K562 (cell line): Measurements from ENCODE around the gene ZNRF3. TPM values are rescaled to one million over a fixed set of nuclear protein-coding genes. Genes with fewer than 3 reads are reported as not detected.

Experiments
- ATAC-seq: fragments of 200-7000 bp; cut with Tn5 transposase; 3 replicates; pipeline ENCODE4 v1.9.1; 2020; ENCODE audit warnings: moderate library complexity
- BruUV-seq: library from RNA; stranded (reverse); fragments of 400-500 nt; replicated peaks from 2 replicates; lab custom pipeline; 2021; lab: Mats Ljungman, UMichigan
- CTCF ChIA-PET: fragments of 300-600 bp; formaldehyde crosslinking; extraction: SDS; loops from one replicate; lab custom pipeline; 2021; ENCODE audit warnings: low intra/inter-chr PET ratio; lab: Yijun Ruan, JAX
- POLR2A ChIA-PET: fragments of 300-600, 350-650 bp; sonication (Branson Sonifier 250); formaldehyde crosslinking; extraction: SDS; loops from one replicate; lab custom pipeline; 2021; ENCODE audit warnings: antibody characterized with exemption, inconsistent platforms; lab: Yijun Ruan, JAX
- DNase-seq, 4 experiments: peaks; one replicate each; pipeline versions ENCODE4 v3.0.0 to v3.0.0-alpha.2; 2011 to 2018; ENCODE audit warnings: low spot score in 3 of 4, mixed read lengths in 3 of 4; ENCODE audit errors: extremely low read depth in 1 of 4
- FAIRE-seq: peaks from 2 replicates; lab custom pipeline; 2011; peaks lifted over from hg19 to GRCh38; lab: Jason Lieb, UNC
- H2AFZ ChIP-seq: 2 replicates; pipeline ENCODE4 v1.6.0; 2011; ENCODE audit warnings: low read depth, low read length, control low read depth, inconsistent platforms
- H3K27ac ChIP-seq: fragments of 200-600 bp; 3 replicates; pipeline ENCODE4 v1.8.0; 2011; ENCODE audit warnings: low read depth, mild to moderate bottlenecking, control low read depth, inconsistent platforms, low read length, moderate library complexity, mixed read lengths; ENCODE audit errors: extremely low read depth
- H3K27me3 ChIP-seq, 2 experiments: fragments of 300-600 bp in 1 of 2; 2 replicates in 1 of 2; 3 replicates in 1 of 2; pipeline versions ENCODE4 v1.6.0 to v1.8.0; 2011; ENCODE audit warnings: inconsistent platforms in 2 of 2, low read length in 2 of 2, mild to moderate bottlenecking in 1 of 2, mixed read lengths in 1 of 2, moderate library complexity in 1 of 2; ENCODE audit not compliant: control insufficient read depth in 2 of 2, insufficient read depth in 2 of 2
- H3K36me3 ChIP-seq: fragments of 300-600 bp; 3 replicates; pipeline ENCODE4 v1.8.0; 2011; ENCODE audit warnings: mild to moderate bottlenecking, low read length, inconsistent platforms; ENCODE audit not compliant: control insufficient read depth, insufficient read depth
- H3K4me1 ChIP-seq, 2 experiments: fragments of 200-600 bp in 1 of 2; replicated peaks in 1 of 2; 2 replicates in 1 of 2; 3 replicates in 1 of 2; pipeline versions ENCODE4 v1.5.1 to v1.8.0; 2011; ENCODE audit warnings: inconsistent platforms in 2 of 2, low read length in 2 of 2, mild to moderate bottlenecking in 1 of 2, mixed read lengths in 1 of 2, moderate library complexity in 1 of 2; ENCODE audit not compliant: control insufficient read depth in 2 of 2, insufficient read depth in 2 of 2
- H3K4me2 ChIP-seq: 2 replicates; pipeline ENCODE4 v1.6.1; 2011; ENCODE audit warnings: low read length, control low read depth, inconsistent platforms, mixed read lengths; ENCODE audit not compliant: insufficient read depth
- H3K4me3 ChIP-seq: fragments of 200-600 bp; sonication (generic), shearing (Covaris generic); 2 replicates; pipeline ENCODE4 v1.5.1; 2016; ENCODE audit warnings: control low read depth, inconsistent platforms
- H3K79me2 ChIP-seq: fragments of 200-600 bp; 3 replicates; pipeline ENCODE4 v1.8.0; 2011; ENCODE audit warnings: low read length, inconsistent platforms; ENCODE audit not compliant: control insufficient read depth, insufficient read depth
- H3K9ac ChIP-seq, 2 experiments: 2 replicates each; pipeline versions ENCODE4 v1.6.0 to v1.6.1; 2011; ENCODE audit warnings: low read depth in 2 of 2, low read length in 2 of 2, control low read depth in 1 of 2, inconsistent platforms in 1 of 2, mild to moderate bottlenecking in 1 of 2, mixed read lengths in 1 of 2; ENCODE audit not compliant: insufficient read depth in 1 of 2
- H3K9me1 ChIP-seq: one replicate; pipeline ENCODE4 v1.6.0; 2011; ENCODE audit warnings: inconsistent platforms, mild to moderate bottlenecking, low read length, moderate library complexity; ENCODE audit not compliant: control insufficient read depth, insufficient read depth
- H3K9me3 ChIP-seq: replicated peaks from 2 replicates; pipeline ENCODE4 v1.5.1; 2011; ENCODE audit warnings: low read depth, low read length, inconsistent platforms; ENCODE audit not compliant: control insufficient read depth, insufficient read depth
- H4K20me1 ChIP-seq: replicated peaks from 2 replicates; pipeline ENCODE4 v1.6.1; 2011; ENCODE audit warnings: low read length, inconsistent platforms, mixed read lengths; ENCODE audit not compliant: control insufficient read depth, insufficient read depth
- ATF7 ChIP-seq: fragments of 450-650 bp; IDR thresholded peaks from 2 replicates; pipeline ENCODE4 v1.7.1; 2014; ENCODE audit warnings: mild to moderate bottlenecking, moderate library complexity
- FOXO4 ChIP-seq: fragments of 450-650 bp; formaldehyde crosslinking; IDR thresholded peaks from 2 replicates; pipeline ENCODE4 v1.4.0; 2020; ENCODE audit warnings: mild to moderate bottlenecking, moderate library complexity
- NFIC ChIP-seq: fragments of 450-650 bp; IDR thresholded peaks from 2 replicates; pipeline ENCODE4 v1.6.1; 2017; ENCODE audit warnings: mild to moderate bottlenecking, inconsistent platforms
- RBM15 ChIP-seq: fragments of 200-400 bp; formaldehyde crosslinking; IDR thresholded peaks from 2 replicates; pipeline ENCODE4 v1.6.1; 2018; ENCODE audit warnings: mild to moderate bottlenecking, low read length, moderate library complexity; ENCODE audit not compliant: insufficient read depth
- SNIP1 ChIP-seq: fragments of 450-650 bp; IDR thresholded peaks from 2 replicates; pipeline ENCODE4 v1.7.1; 2017; ENCODE audit warnings: low read depth, mild to moderate bottlenecking
- TCF3 ChIP-seq: sonication (generic); formaldehyde crosslinking; IDR thresholded peaks from 2 replicates; pipeline ENCODE4 v1.4.0; 2020; ENCODE audit warnings: mild to moderate bottlenecking, missing genetic modification reagents
- WGBS: fragments of 100-300 bp; shearing (Covaris generic); methylation state at CpG from one replicate; pipeline ENCODE4 v1.1.6; 2016; ENCODE audit warnings: low coverage, mixed read lengths; ENCODE audit not compliant: insufficient coverage; ENCODE audit errors: missing lambda C conversion rate; 5-methylcytosine and 5-hydroxymethylcytosine counted together
- in situ Hi-C: fragments of 300-500 bp; cut with MboI; formaldehyde crosslinking; loops from 4 replicates; pipeline ENCODE4 v1.15.0; 2018; ENCODE audit warnings: inconsistent platforms, mixed read lengths
- intact Hi-C: fragments of 100-400 bp; cut with micrococcal nuclease; formaldehyde crosslinking; loops from 2 replicates; pipeline ENCODE4 v1.14.2; 2022
- polyA plus RNA-seq, 8 experiments: library from polyadenylated mRNA; depleted of rRNA in 4 of 8; stranded (reverse) in 5 of 8; unstranded in 3 of 8; fragments of >200 nt; fragmentation: Nextera tagmentation in 2 of 8; fragmentation: Illumina TruSeq in 1 of 8; extraction: Ambion mirVana in 2 of 8; extraction: Trizol in 1 of 8; gene quantifications; 2 replicates each; pipeline versions ENCODE4 v1.2.1 to v1.2.3, GENCODE V29; 2011 to 2014; ENCODE audit warnings: inconsistent platforms in 1 of 8, missing spikeins in 1 of 8
- total RNA-seq, 7 experiments: library from RNA; depleted of rRNA in 6 of 7; stranded (reverse); fragments of >200 nt in 6 of 7; fragmentation: Illumina TruSeq in 2 of 7; extraction: Trizol in 2 of 7; gene quantifications; 2 replicates each; pipeline versions ENCODE4 v1.2.1 to v1.2.3, GENCODE V29; 2011 to 2021; ENCODE audit warnings: low replicate concordance in 1 of 7
- TF ChIP-seq, protein P1 (sequence below): sonication (generic); formaldehyde crosslinking; IDR thresholded peaks from 2 replicates; pipeline ENCODE4 v1.8.0; 2022; ENCODE audit warnings: mild to moderate bottlenecking, missing genetic modification reagents
- TF ChIP-seq, protein P2 (sequence below): fragments of 150-350 bp; conservative IDR thresholded peaks from 2 replicates; pipeline ENCODE4 v1.6.1; 2014; ENCODE audit warnings: low read length

ZNRF3 gene
- total and polyA plus RNA-seq, 9 of the 15 experiments (the other 6 are each of a cell fraction or from before 2014, with no cell fraction given) = 0.41 to 5.9 (median 1.7) TPM

DNA sequence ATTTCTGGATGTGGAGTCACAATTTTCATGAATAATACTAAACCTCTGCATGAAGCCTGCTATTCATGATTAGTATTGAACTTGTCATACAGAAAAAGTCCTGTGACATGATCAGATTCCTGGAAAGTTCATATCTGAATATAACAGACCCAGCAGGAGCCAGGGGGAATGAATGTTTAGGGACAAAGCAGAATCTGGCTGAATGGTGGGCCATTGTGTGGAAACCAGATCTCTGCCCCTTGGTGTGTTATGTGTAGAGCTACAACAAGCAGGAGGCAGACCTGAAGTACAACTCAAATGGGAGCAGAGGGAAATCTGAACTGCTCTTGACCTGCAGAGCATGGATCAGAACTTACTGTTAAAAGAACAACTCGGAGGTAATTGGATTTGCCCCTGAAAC is 219.7 kb downstream of the ZNRF3 start (continued):
- TF ChIP-seq, protein P1, sequence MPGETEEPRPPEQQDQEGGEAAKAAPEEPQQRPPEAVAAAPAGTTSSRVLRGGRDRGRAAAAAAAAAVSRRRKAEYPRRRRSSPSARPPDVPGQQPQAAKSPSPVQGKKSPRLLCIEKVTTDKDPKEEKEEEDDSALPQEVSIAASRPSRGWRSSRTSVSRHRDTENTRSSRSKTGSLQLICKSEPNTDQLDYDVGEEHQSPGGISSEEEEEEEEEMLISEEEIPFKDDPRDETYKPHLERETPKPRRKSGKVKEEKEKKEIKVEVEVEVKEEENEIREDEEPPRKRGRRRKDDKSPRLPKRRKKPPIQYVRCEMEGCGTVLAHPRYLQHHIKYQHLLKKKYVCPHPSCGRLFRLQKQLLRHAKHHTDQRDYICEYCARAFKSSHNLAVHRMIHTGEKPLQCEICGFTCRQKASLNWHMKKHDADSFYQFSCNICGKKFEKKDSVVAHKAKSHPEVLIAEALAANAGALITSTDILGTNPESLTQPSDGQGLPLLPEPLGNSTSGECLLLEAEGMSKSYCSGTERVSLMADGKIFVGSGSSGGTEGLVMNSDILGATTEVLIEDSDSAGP (CRISPR knock-in tag) = no peak
- TF ChIP-seq FOXO4 (no peak), SNIP1 (no peak), RBM15 (no peak), TCF3 (0 out of 2 replicates have a peak, but pooled peaks have one; percentile 8)

DNA sequence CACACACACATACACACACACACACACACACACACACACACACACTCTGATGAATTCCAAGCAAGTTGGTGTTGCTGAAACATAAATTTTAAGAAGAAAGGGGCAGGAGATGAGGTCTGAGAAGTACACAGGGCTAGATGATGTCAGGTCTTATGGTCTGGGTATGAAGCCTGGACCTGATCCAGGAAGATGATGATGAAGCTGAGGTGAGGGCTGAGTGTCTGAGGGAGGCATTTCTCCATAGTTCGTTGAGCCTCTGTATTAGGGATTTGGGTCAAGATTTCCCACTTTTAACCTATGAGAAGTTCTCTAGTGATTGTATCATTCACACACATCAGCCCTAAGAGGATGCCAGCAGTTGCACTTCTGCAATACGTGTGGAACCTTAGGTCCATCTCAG is 222.1 kb downstream of the ZNRF3 start:
- in situ Hi-C loops (no loop called here), intact Hi-C loops (no loop called here)
- FAIRE-seq = no peak
- Histone ChIP-seq H3K9ac (no peak overlapping the region), H3K79me2 (no peaks in the 10 kb centered on the region), H4K20me1 (no peaks in the 10 kb centered on the region), H3K9me1 (peaks cover 3% of the 10 kb centered on the region), H3K4me3 (no peak overlapping the region), H2AFZ (no peak overlapping the region), H3K27ac (peak overlapping the region; percentile 32; the same call in 1 of the 3 replicates), H3K4me1 (peaks cover 0 to 32% of the 10 kb centered on the region in 2 experiments; a peak in 3 of 5 replicates), H3K9me3 (no peaks in the 10 kb centered on the region), H3K4me2 (no peak overlapping the region), H3K27me3 (no peaks in the 10 kb centered on the region), H3K36me3 (no peaks in the 10 kb centered on the region)
- 27% methylated on average over 1 of the region's 2 CpGs for WGBS
- DNase-seq = no peak
- TF ChIP-seq ATF7 = no peak
- TF ChIP-seq, protein P2, sequence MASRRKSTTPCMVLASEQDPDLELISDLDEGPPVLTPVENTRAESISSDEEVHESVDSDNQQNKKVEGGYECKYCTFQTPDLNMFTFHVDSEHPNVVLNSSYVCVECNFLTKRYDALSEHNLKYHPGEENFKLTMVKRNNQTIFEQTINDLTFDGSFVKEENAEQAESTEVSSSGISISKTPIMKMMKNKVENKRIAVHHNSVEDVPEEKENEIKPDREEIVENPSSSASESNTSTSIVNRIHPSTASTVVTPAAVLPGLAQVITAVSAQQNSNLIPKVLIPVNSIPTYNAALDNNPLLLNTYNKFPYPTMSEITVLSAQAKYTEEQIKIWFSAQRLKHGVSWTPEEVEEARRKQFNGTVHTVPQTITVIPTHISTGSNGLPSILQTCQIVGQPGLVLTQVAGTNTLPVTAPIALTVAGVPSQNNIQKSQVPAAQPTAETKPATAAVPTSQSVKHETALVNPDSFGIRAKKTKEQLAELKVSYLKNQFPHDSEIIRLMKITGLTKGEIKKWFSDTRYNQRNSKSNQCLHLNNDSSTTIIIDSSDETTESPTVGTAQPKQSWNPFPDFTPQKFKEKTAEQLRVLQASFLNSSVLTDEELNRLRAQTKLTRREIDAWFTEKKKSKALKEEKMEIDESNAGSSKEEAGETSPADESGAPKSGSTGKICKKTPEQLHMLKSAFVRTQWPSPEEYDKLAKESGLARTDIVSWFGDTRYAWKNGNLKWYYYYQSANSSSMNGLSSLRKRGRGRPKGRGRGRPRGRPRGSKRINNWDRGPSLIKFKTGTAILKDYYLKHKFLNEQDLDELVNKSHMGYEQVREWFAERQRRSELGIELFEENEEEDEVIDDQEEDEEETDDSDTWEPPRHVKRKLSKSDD = no peak
- TF ChIP-seq NFIC = peak; percentile 40; the same call in 1 of the 2 replicates
- ChIA-PET CTCF (no interaction called here), POLR2A (interaction anchor here (0.8 kb wide), 3 partner anchors 17 to 376 kb away, joined by 3 read pairs; no protein-coding TSS in a partner anchor)
- no peak for ATAC-seq
- BruUV-seq = no TSS peak
